ENCODE measurements around the gene OR10A4. TPM values are rescaled to one million over a fixed set of nuclear protein-coding genes. Genes with fewer than 3 reads are reported as not detected.

Gene OR10A4
- total and polyA plus RNA-seq, 9 of the 15 experiments (the other 6 are each of a cell fraction or from before 2014, with no cell fraction given), result not detected

DNA sequence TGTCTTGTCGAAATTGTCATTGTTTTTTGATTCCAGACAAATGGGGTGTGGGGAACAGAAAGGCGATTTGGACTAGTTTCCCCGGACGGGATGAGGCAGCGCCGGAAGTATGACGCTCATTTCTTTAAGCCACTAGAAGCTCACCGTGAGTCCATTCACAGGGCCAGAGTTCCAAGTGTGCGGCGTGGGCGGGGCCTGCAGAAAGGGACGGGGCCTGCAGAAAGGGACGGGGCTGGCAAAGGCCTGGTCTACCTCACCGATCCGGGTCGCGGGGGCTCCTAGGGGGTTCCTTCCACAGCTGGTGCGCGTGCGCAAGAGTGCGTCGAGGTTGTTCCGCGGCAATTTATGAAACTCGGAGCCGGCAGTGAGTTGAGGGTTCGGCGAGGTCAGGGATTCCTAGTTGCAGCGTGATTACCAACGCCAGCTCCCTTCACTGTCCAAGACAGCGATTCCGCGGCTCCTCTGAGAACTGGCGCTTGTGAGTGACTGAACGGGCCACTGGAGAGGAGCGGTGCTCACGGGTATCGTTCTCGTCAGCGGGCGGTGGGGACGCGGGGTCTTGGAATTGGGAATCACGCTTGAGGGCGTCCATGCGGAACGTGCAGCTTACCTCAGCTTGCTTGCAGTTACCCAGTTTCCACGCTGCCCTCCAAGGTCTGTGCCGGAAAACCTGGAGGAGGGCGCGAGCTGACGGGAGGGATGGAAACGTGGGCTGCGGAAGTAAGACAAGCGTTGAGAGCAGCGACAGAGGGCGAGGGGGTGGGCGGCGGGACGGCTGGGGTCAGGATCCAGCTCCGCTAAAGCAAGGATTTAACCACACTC, 50.0 kb downstream of the OR10A4 start, which contains the start of gene ZNF215 (continued):
- TF ChIP-seq, protein P1, sequence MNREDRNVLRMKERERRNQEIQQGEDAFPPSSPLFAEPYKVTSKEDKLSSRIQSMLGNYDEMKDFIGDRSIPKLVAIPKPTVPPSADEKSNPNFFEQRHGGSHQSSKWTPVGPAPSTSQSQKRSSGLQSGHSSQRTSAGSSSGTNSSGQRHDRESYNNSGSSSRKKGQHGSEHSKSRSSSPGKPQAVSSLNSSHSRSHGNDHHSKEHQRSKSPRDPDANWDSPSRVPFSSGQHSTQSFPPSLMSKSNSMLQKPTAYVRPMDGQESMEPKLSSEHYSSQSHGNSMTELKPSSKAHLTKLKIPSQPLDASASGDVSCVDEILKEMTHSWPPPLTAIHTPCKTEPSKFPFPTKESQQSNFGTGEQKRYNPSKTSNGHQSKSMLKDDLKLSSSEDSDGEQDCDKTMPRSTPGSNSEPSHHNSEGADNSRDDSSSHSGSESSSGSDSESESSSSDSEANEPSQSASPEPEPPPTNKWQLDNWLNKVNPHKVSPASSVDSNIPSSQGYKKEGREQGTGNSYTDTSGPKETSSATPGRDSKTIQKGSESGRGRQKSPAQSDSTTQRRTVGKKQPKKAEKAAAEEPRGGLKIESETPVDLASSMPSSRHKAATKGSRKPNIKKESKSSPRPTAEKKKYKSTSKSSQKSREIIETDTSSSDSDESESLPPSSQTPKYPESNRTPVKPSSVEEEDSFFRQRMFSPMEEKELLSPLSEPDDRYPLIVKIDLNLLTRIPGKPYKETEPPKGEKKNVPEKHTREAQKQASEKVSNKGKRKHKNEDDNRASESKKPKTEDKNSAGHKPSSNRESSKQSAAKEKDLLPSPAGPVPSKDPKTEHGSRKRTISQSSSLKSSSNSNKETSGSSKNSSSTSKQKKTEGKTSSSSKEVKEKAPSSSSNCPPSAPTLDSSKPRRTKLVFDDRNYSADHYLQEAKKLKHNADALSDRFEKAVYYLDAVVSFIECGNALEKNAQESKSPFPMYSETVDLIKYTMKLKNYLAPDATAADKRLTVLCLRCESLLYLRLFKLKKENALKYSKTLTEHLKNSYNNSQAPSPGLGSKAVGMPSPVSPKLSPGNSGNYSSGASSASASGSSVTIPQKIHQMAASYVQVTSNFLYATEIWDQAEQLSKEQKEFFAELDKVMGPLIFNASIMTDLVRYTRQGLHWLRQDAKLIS (CRISPR knock-in tag; IDR thresholded peaks at IDR 0.05), result 0 out of 2 replicates have a peak, but pooled peaks have one; percentile 65
- TF ChIP-seq, protein P2, sequence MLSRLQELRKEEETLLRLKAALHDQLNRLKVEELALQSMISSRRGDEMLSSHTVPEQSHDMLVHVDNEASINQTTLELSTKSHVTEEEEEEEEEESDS (CRISPR knock-in tag; IDR thresholded peaks at IDR 0.05), result no peak
- no peak for TF ChIP-seq FOS (IDR thresholded peaks at IDR 0.05; ENCODE audit: extremely low read depth, insufficient read length)
- TF ChIP-seq, protein P3, sequence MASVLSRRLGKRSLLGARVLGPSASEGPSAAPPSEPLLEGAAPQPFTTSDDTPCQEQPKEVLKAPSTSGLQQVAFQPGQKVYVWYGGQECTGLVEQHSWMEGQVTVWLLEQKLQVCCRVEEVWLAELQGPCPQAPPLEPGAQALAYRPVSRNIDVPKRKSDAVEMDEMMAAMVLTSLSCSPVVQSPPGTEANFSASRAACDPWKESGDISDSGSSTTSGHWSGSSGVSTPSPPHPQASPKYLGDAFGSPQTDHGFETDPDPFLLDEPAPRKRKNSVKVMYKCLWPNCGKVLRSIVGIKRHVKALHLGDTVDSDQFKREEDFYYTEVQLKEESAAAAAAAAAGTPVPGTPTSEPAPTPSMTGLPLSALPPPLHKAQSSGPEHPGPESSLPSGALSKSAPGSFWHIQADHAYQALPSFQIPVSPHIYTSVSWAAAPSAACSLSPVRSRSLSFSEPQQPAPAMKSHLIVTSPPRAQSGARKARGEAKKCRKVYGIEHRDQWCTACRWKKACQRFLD (CRISPR knock-in tag; IDR thresholded peaks at IDR 0.05), result no peak
- peak; percentile 59 for TF ChIP-seq TAF1 (IDR thresholded peaks at IDR 0.05; ENCODE audit: control insufficient read depth, extremely low read depth, insufficient read depth, low read length, severe bottlenecking)
- TF ChIP-seq ZNF717 (CRISPR knock-in tag; IDR thresholded peaks at IDR 0.05), result no peak
- TF ChIP-seq, protein P4, sequence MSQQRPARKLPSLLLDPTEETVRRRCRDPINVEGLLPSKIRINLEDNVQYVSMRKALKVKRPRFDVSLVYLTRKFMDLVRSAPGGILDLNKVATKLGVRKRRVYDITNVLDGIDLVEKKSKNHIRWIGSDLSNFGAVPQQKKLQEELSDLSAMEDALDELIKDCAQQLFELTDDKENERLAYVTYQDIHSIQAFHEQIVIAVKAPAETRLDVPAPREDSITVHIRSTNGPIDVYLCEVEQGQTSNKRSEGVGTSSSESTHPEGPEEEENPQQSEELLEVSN (IDR thresholded peaks at IDR 0.05; ENCODE audit: borderline replicate concordance in 1 of 2, extremely low read depth in 1 of 2, insufficient read depth in 1 of 2, insufficient read length in 1 of 2, low read depth in 1 of 2, low read length in 1 of 2, poor library complexity in 1 of 2, severe bottlenecking in 1 of 2), result peak; percentile 69 to 79
- TF ChIP-seq, protein P5, sequence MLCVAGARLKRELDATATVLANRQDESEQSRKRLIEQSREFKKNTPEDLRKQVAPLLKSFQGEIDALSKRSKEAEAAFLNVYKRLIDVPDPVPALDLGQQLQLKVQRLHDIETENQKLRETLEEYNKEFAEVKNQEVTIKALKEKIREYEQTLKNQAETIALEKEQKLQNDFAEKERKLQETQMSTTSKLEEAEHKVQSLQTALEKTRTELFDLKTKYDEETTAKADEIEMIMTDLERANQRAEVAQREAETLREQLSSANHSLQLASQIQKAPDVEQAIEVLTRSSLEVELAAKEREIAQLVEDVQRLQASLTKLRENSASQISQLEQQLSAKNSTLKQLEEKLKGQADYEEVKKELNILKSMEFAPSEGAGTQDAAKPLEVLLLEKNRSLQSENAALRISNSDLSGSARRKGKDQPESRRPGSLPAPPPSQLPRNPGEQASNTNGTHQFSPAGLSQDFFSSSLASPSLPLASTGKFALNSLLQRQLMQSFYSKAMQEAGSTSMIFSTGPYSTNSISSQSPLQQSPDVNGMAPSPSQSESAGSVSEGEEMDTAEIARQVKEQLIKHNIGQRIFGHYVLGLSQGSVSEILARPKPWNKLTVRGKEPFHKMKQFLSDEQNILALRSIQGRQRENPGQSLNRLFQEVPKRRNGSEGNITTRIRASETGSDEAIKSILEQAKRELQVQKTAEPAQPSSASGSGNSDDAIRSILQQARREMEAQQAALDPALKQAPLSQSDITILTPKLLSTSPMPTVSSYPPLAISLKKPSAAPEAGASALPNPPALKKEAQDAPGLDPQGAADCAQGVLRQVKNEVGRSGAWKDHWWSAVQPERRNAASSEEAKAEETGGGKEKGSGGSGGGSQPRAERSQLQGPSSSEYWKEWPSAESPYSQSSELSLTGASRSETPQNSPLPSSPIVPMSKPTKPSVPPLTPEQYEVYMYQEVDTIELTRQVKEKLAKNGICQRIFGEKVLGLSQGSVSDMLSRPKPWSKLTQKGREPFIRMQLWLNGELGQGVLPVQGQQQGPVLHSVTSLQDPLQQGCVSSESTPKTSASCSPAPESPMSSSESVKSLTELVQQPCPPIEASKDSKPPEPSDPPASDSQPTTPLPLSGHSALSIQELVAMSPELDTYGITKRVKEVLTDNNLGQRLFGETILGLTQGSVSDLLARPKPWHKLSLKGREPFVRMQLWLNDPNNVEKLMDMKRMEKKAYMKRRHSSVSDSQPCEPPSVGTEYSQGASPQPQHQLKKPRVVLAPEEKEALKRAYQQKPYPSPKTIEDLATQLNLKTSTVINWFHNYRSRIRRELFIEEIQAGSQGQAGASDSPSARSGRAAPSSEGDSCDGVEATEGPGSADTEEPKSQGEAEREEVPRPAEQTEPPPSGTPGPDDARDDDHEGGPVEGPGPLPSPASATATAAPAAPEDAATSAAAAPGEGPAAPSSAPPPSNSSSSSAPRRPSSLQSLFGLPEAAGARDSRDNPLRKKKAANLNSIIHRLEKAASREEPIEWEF (CRISPR knock-in tag; IDR thresholded peaks at IDR 0.05), result no peak
- peak; percentile 69 for TF ChIP-seq SUPT5H (IDR thresholded peaks at IDR 0.05)
- TF ChIP-seq ZNF707 (CRISPR knock-in tag; conservative IDR thresholded peaks at IDR 0.05), result no peak
- TF ChIP-seq ZNF830 (CRISPR knock-in tag; IDR thresholded peaks at IDR 0.05), result no peak
- 0 out of 2 replicates have a peak, but pooled peaks have one; percentile 25 for TF ChIP-seq ZNF766 (CRISPR knock-in tag; conservative IDR thresholded peaks at IDR 0.05)
